Measurements from ENCODE around the gene LFNG.

LFNG gene, protein sequence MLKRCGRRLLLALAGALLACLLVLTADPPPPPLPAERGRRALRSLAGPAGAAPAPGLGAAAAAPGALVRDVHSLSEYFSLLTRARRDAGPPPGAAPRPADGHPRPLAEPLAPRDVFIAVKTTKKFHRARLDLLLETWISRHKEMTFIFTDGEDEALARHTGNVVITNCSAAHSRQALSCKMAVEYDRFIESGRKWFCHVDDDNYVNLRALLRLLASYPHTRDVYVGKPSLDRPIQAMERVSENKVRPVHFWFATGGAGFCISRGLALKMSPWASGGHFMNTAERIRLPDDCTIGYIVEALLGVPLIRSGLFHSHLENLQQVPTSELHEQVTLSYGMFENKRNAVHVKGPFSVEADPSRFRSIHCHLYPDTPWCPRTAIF

DNA sequence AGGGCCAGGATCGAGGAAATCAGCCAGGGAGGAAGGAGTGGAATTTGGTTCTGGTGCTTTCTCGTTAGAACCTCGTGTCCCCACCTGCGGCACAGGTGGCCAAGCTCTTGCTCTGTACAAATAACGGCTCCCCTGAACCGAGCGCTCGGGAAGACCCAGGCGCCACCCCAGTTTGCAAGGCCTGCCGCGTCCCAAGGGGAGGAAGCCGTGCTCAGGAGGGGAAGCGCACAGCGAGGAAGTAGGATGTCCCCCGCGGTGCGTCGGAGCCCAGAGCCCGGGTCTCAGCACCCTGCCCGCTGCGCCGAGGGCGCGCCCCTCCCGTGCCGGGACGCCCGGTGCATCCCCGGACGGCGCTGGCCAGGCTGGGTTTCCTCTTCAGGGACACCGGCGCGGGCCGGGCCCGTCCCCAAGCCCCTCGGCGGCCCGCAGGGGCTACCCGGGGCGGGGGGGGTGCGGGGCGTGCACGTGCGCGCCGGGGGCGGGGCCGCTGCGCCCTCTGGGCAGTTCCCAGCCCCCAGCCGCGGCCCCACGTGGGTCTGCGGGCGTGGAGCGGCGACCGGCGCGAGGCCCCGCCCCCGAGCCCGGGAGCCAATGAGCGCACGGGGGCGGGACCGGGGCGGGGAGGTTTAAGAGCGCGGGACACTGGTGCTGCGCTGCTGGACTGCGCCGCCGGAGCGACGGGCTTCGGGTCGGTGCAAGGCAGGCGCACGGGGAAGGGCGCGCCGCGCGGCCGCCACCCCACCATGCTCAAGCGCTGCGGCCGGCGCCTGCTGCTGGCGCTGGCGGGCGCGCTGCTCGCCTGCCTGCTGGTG is at the start of gene LFNG:
Gene LFNG, plus strand, starts transcription at position 656 of the 812 bp plus-strand sequence. Its CDS starts 88 bp downstream, at position 744.
- DNase-seq (ENCODE audit: low read depth) = peak; percentile 89
- TF ChIP-seq, protein P1, sequence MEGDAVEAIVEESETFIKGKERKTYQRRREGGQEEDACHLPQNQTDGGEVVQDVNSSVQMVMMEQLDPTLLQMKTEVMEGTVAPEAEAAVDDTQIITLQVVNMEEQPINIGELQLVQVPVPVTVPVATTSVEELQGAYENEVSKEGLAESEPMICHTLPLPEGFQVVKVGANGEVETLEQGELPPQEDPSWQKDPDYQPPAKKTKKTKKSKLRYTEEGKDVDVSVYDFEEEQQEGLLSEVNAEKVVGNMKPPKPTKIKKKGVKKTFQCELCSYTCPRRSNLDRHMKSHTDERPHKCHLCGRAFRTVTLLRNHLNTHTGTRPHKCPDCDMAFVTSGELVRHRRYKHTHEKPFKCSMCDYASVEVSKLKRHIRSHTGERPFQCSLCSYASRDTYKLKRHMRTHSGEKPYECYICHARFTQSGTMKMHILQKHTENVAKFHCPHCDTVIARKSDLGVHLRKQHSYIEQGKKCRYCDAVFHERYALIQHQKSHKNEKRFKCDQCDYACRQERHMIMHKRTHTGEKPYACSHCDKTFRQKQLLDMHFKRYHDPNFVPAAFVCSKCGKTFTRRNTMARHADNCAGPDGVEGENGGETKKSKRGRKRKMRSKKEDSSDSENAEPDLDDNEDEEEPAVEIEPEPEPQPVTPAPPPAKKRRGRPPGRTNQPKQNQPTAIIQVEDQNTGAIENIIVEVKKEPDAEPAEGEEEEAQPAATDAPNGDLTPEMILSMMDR (IDR thresholded peaks at IDR 0.05; ENCODE audit: insufficient read depth, low read depth, low read length, missing control alignments) = no peak
- peak within 1 kb of the TSS; percentile 6 for H3K4me3 ChIP-seq (ENCODE audit: low read depth, low read length)

DNA sequence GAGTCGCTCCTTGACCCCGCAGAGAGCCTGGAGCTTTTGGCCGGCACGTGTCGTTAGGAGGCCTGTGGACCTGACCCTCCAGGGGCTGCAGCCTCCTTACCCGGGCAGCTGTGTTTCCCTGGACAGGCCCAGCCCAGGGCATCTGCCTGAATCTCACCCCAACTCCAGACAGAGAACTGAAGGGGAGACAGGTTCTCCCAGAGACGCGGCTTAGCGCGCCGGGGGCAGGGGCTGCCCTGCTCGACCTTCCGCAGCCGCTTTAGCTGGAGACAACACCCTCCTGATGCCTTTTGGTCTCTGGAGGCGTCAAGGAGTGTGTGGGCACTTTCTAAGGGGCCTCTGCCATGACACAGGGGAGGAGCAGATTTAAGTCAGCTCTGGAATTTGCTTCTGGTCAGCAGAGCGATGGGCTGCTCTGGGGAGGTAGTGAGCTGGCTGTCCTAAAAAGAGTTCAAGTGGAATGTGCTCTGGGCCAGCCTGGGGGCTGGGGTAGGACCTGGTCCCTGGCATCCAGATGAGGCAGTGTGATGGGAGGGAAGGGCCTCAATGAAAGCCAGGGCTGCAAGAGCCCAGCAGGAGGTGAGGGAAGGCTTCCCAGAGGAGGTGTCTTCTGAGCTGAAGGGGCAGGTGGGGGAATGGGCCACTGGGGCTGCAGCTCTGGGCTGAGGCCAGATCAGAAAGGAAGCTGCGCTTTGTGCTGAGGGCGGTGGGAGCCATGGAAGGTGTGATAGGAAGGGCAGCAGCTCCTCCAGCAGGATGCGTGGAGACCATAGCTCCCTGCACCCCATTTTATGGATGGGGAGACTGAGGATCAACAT is 49.2 kb upstream of the LFNG start:
- DNase-seq (ENCODE audit: low read depth) = no peak
- no peak overlapping the region for H3K4me3 ChIP-seq (ENCODE audit: low read depth, low read length)
- TF ChIP-seq, protein P1 (IDR thresholded peaks at IDR 0.05; ENCODE audit: insufficient read depth, low read depth, low read length, missing control alignments) = no peak

DNA sequence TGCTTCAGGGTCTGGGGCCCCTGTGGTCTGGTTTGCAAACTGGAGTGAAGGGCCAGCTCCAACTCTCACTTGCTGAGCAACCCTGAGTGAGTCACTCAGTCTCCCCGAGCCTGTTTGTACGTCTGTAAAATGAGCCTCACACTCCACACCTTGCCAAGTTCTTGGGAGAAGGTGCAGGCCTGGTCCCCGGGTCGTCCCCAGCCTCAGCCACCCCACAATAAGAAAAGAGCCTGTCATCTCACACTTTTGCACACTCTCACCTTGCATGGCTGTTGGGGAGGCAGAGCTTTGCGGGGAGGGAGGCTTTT is 48.6 kb upstream of the LFNG start:
- DNase-seq (ENCODE audit: low read depth) = no peak
- no peak overlapping the region for H3K4me3 ChIP-seq (ENCODE audit: low read depth, low read length)
- TF ChIP-seq, protein P1 (IDR thresholded peaks at IDR 0.05; ENCODE audit: insufficient read depth, low read depth, low read length, missing control alignments) = no peak

DNA sequence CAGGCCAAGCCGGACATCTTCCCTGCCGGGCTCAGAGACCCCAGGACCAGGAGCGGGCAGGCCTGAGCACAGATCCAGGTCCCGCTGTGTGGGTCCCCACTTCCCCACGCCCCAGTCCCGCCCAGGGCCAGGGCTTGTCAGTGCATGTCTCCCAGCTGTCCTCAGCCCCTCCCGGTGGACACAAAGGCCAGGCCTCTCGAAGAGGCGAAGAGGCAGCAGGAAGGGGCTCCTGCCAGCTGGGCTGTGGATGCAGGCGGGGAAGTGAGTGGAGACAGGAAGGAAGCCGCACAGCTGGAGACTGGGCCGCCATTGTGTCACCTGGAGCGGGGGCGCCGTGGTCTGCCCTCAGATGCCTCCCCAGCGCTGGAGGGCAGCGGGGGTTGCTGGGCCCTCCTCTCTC is 48.2 kb upstream of the LFNG start:
- TF ChIP-seq, protein P1 (IDR thresholded peaks at IDR 0.05; ENCODE audit: insufficient read depth, low read depth, low read length, missing control alignments) = no peak
- H3K4me3 ChIP-seq (ENCODE audit: low read depth, low read length) = no peak overlapping the region
- DNase-seq (ENCODE audit: low read depth) = no peak

DNA sequence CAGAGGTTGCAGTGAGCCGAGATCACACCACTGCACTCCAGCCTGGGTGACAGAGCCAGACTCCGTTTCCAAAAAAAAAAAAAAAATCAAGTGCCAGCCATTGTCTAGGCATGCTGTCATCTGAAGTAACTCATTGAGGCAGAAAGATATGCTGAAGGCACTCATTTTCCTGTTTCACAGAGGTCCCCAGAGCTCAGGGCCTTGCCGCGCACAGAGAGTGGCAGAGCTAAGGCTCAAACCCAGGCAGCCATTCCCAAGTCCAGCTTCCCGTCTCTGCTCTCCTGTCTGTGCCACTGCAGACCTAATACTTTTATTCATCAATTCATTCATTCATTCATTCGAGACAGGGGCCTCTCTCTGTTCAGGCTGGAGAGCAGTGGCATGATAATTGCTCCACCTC is 46.8 kb upstream of the LFNG start:
- TF ChIP-seq, protein P1 (IDR thresholded peaks at IDR 0.05; ENCODE audit: insufficient read depth, low read depth, low read length, missing control alignments) = no peak
- no peak overlapping the region for H3K4me3 ChIP-seq (ENCODE audit: low read depth, low read length)
- no peak for DNase-seq (ENCODE audit: low read depth)

DNA sequence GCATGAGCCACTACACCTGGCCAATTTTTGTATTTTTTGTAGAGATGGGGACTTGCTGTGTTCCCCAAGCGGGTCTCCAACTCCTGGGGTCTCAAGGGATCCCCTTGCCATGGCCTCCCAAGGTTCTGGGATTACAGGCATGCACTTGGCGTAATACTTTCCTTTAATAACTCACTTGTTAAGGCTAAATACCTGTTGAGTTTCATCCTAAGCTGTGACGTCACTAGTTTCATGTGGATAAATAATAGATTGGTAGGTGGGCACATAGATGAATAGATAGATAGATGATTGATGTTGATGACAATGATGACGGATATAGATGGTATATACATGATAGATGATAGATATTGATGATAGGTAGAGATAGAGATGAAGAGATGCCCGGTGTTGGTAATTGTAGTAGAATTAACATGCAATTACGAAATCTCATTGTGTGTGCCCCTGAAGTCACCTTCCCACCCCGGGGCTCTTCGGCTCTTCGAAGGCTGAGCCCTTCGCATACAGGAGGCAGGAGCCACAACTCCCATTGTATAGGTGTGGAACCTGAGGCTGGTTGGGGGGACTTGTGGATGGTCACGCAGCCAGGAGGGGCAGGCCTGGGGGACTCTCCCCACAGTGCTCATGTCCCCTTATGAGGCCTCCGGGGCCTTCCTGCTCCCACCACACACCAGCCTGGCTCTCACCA is 45.9 kb upstream of the LFNG start:
- TF ChIP-seq, protein P1 (IDR thresholded peaks at IDR 0.05; ENCODE audit: insufficient read depth, low read depth, low read length, missing control alignments) = no peak
- H3K4me3 ChIP-seq (ENCODE audit: low read depth, low read length) = no peak overlapping the region
- DNase-seq (ENCODE audit: low read depth) = no peak

All from GM12865 (cell line).